GM10248 (cell line): Measurements from ENCODE around the gene SNRNP25.
A peak's percentile ranks its signal among the peaks of the same experiment; 100 is the strongest.

Experiments used
- CTCF ChIA-PET: fragments of 300-600 bp; sonication (Branson Sonifier 250); formaldehyde crosslinking; extraction: SDS; loops from one replicate; lab custom pipeline; 2021; ENCODE audit warnings: antibody characterized with exemption; lab: Yijun Ruan, JAX
- POLR2A ChIA-PET: fragments of 350-650 bp; sonication (Branson Sonifier 250); formaldehyde crosslinking; extraction: SDS; loops from one replicate; lab custom pipeline; 2020; ENCODE audit warnings: antibody characterized with exemption; lab: Yijun Ruan, JAX
- DNase-seq: peaks from one replicate; pipeline ENCODE4 v3.0.0; 2012; ENCODE audit errors: extremely low spot score
- TF ChIP-seq, protein P1 (sequence below): IDR thresholded peaks from 2 replicates; pipeline ENCODE4 v1.5.1; 2012; ENCODE audit warnings: mild to moderate bottlenecking, low read depth; ENCODE audit errors: extremely low read depth, missing control alignments, control extremely low read depth

The SNRNP25 gene

DNA sequence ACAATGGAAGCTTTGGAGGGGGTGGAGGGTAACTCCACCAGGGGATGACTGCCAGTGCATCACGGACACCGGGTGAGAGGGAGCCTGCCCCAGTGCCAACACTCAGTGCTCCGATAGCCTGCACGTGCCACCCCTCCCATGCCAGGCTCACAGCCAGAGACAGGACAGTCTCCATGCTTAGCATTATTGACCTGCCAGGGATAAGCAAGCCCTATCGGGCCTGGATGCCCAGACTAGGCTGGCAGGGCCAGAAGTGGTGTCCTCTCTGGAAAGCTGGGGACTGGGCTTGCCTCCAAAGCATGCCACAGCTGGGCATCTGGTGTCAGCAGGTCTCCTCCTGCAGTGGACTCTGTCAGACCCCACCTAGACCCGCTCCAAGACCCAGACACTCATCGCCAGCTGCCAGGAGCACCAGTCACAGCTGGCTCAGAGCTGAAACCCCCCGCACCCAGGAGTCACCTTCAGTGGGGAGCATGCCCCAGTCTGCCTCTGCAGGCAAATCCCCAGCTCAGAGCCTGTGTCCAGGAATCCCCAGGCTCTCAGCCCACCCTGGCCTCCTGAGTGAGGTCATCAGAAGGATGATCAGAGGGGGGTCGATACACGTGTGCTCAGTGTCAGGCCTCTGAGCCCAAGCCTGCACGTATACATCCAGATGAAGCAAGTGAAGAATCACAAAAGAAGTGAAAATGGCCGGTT lies 20.6 kb downstream of the SNRNP25 start:
- DNase-seq, result no peak
- CTCF ChIA-PET, result interaction anchor here (0.7 to 32.8 kb wide), 4 partner anchors 9 to 44 kb away, joined by 3 to 701 read pairs (median 24); no protein-coding TSS in a partner anchor
- POLR2A ChIA-PET, result no interaction called here
- TF ChIP-seq, protein P1, sequence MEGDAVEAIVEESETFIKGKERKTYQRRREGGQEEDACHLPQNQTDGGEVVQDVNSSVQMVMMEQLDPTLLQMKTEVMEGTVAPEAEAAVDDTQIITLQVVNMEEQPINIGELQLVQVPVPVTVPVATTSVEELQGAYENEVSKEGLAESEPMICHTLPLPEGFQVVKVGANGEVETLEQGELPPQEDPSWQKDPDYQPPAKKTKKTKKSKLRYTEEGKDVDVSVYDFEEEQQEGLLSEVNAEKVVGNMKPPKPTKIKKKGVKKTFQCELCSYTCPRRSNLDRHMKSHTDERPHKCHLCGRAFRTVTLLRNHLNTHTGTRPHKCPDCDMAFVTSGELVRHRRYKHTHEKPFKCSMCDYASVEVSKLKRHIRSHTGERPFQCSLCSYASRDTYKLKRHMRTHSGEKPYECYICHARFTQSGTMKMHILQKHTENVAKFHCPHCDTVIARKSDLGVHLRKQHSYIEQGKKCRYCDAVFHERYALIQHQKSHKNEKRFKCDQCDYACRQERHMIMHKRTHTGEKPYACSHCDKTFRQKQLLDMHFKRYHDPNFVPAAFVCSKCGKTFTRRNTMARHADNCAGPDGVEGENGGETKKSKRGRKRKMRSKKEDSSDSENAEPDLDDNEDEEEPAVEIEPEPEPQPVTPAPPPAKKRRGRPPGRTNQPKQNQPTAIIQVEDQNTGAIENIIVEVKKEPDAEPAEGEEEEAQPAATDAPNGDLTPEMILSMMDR, result no peak

DNA sequence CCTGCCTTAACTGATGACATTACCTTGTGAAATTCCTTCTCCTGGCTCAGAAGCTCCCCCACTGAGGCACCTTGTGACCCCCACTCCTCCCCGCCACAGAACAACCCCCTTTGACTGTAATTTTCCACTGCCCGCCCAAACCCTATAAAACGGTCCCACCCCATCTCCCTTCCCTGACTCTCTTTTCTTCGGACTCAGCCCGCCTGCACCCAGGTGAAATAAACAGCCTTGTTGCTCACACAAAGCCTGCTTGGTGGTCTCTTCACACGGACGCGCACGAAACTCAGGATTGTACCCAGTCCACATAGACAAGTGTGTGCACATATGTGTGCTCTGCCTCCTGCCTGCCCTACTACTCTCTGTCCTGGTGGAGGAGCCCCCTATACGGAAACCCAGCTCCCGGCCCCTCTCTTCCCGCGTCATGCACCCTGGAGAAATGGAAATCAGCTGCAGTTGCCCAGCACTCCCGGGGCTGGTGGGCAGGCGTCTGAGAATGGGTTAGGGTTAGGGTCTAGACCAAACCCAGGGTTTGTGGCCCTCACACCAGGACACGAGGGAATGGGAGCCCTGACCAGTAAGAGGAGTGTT lies 21.2 kb downstream of the SNRNP25 start:
- TF ChIP-seq, protein P1, result no peak
- POLR2A ChIA-PET, result interaction anchor here (0.5 kb wide), 1 partner anchor 19 kb away, joined by 7 read pairs; no protein-coding TSS in a partner anchor
- DNase-seq, result no peak
- CTCF ChIA-PET, result interaction anchor here (1.1 to 32.8 kb wide), 4 partner anchors 10 to 288 kb away, joined by 3 to 701 read pairs (median 24); no protein-coding TSS in a partner anchor

DNA sequence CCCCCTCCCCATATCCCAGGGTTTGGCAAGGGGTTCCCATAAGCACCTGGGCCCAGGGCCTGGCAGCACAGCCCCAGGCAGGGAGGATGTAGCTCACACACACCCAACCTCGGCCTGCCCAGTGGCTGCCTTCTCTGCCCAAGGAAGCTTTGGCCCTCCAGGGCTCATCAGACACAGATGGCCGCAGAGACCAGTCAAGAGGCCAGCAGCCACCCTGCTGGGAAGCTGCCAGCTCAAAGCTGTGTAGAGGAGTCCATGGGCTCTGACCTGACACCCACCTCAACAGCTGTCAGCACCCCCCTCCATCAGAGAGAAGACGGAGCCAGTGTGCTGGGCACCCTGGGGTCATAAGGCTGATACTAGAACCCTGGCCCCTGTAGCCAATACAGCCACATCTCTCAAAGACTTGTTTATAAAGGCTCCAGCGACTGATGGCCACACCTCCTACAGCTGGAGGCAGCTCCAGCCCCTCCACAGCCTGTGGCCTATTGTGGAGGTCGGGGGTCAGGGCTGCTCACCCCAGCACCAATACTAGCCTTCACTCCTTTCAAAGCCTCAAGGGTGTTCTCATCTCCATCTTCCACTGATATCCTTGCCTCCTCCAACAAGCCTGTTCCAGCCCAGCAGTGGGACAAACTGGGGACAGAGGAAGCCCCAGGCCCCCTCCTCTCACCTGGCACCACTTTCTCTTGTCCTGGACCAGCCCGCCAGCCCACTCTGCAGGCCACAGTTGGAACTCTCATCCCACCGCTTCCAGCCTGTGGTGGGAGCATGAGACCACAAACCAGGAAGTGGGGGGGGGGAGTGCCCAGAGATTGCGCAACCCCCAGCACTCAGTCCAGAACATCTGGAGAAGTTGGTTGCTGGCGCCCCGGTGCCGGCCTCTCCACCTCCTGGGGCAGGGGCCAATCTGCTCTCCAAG lies 22.2 kb downstream of the SNRNP25 start:
- POLR2A ChIA-PET, result interaction anchor here (0.5 kb wide), 2 partner anchors 18 to 147 kb away, joined by 6 to 7 read pairs; no protein-coding TSS in a partner anchor
- DNase-seq, result no peak
- TF ChIP-seq, protein P1, result no peak
- CTCF ChIA-PET, result interaction anchor here (1.3 to 32.8 kb wide), 3 partner anchors 11 to 287 kb away, joined by 3 to 701 read pairs (median 44); no protein-coding TSS in a partner anchor

DNA sequence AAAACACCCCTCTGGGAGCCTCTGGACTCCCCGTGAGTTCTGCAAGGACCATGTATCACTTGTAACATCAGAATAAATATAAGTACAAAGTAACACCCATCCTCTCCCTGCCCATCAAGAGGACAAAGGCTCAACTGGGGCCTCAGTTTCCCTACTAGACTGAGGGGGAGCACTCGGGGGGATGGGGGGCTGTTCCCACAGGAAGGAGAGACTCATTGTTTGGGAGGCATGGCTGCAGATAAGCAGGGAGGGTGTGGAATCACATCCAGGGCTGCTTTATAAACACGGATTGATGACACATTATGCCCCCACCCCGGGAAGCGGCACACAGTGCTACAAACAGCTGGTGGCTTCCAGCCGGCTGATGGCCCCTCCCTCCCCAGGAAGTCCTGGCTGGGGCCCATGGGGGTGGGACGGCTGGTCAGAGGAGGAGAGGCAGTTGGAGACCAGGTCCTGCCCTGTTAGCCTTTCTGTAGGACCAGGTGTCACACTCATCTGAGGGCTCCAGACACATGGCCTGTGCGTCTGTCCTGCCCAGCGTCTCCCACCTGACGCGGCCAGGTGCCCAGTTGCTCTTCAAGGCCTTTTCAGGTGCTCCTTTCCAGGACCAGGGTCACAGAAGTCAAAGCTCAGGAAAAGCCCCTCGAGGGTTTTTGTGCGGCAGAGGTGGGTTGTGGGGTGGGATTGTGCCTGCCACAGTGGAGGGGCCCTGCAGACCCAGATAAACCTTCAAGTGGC lies 23.1 kb downstream of the SNRNP25 start:
- TF ChIP-seq, protein P1, result no peak
- DNase-seq, result no peak
- POLR2A ChIA-PET, result no interaction called here
- CTCF ChIA-PET, result interaction anchor here (0.9 to 32.8 kb wide), 5 partner anchors 8 to 30 kb away, joined by 3 to 701 read pairs (median 5); no protein-coding TSS in a partner anchor

DNA sequence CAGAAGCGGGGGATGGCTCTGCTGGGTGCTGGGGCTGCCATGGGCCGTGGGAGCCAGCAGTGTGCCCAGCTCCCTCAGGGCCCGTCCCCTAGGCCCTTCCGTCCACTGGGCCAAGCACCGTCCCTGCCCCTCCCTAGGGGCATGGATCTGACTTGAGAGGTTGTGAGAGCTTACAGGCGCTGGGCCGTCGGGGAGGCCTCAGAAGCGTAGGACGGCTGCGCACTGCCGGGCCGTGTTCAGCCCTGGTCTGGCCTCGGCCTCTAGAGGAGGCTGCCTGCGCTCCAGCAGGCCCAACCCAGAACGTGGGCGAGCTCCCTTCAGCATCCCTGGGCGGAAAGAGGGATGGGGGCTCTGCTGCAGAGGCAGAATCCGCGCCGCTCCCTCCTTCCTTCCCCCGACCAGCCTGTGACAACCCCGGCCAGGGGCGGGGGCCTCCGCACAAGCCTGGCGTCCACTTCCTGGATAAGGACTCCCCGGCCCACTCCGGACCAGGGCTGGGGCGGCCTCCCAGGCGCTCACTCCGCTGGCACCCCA lies 23.7 kb downstream of the SNRNP25 start:
- DNase-seq, result peak; percentile 68
- POLR2A ChIA-PET, result interaction anchor here (0.7 kb wide), 1 partner anchor 295 kb away, joined by 3 read pairs; no protein-coding TSS in a partner anchor
- CTCF ChIA-PET, result interaction anchor here (0.9 to 32.8 kb wide), 5 partner anchors 8 to 29 kb away, joined by 3 to 701 read pairs (median 5); no protein-coding TSS in a partner anchor
- TF ChIP-seq, protein P1, result no peak
